GM23338 (cell line): ENCODE results near the gene SIL1. TPM values are rescaled to one million over a fixed set of nuclear protein-coding genes. Genes with fewer than 3 reads are reported as not detected.

ENCODE experiments used
- ATAC-seq: fragments of 200-7000 bp; cut with Tn5 transposase; 3 replicates; pipeline ENCODE4 v1.9.1; 2020
- DNase-seq: peaks from one replicate; pipeline ENCODE4 v3.0.0-alpha.2; 2015; ENCODE audit warnings: low spot score
- H2AFZ ChIP-seq: fragments of 200-600 bp; sonication (generic); 2 replicates; pipeline ENCODE4 v1.8.0; 2016; ENCODE audit warnings: antibody characterized with exemption, mild to moderate bottlenecking, moderate library complexity
- H3F3A ChIP-seq: fragments of 200-600 bp; sonication (generic); replicated peaks from 2 replicates; pipeline ENCODE4 v1.8.0; 2017; ENCODE audit warnings: antibody characterized with exemption, mixed run types, low read depth
- H3K27ac ChIP-seq: fragments of 200-600 bp; sonication (generic); 2 replicates; pipeline ENCODE4 v1.6.1; 2016; ENCODE audit warnings: low read depth
- H3K27me3 ChIP-seq: fragments of 200-600 bp; sonication (generic); 2 replicates; pipeline ENCODE4 v1.8.0; 2016; ENCODE audit warnings: mild to moderate bottlenecking, mixed run types, moderate library complexity; ENCODE audit not compliant: insufficient read depth
- H3K36me3 ChIP-seq: fragments of 200-600 bp; sonication (generic); 2 replicates; pipeline ENCODE4 v1.8.0; 2016; ENCODE audit warnings: mild to moderate bottlenecking; ENCODE audit not compliant: insufficient read depth
- H3K4me1 ChIP-seq: fragments of 200-600 bp; sonication (generic); 2 replicates; pipeline ENCODE4 v1.8.0; 2016; ENCODE audit warnings: mild to moderate bottlenecking, moderate library complexity; ENCODE audit not compliant: insufficient read depth
- H3K4me2 ChIP-seq: fragments of 200-600 bp; sonication (generic); 2 replicates; pipeline ENCODE4 v1.7.1; 2017; ENCODE audit warnings: mixed run types
- H3K4me3 ChIP-seq: fragments of 200-600 bp; sonication (generic); 2 replicates; pipeline ENCODE4 v1.6.1; 2016; ENCODE audit warnings: mixed run types
- H3K79me2 ChIP-seq: fragments of 200-600 bp; sonication (generic); replicated peaks from 2 replicates; pipeline ENCODE4 v1.8.0; 2017; ENCODE audit warnings: mild to moderate bottlenecking; ENCODE audit not compliant: insufficient read depth
- H3K9me2 ChIP-seq: fragments of 200-600 bp; sonication (generic); 2 replicates; pipeline ENCODE4 v1.8.0; 2017; ENCODE audit not compliant: insufficient read depth
- H4K20me1 ChIP-seq: fragments of 200-600 bp; sonication (generic); replicated peaks from 2 replicates; pipeline ENCODE4 v1.8.0; 2017; ENCODE audit warnings: mild to moderate bottlenecking; ENCODE audit not compliant: insufficient read depth
- H3K27ac Mint-ChIP-seq: 2 replicates; pipeline ENCODE4 v1.8.0; 2020; ENCODE audit warnings: inconsistent platforms, mild to moderate bottlenecking, moderate library complexity, mixed read lengths
- H3K27me3 Mint-ChIP-seq: 3 replicates; pipeline ENCODE4 v1.8.0; 2022; ENCODE audit warnings: low read depth, mild to moderate bottlenecking, moderate library complexity, mixed read lengths, inconsistent platforms; ENCODE audit not compliant: insufficient read depth, poor library complexity
- H3K36me3 Mint-ChIP-seq: 3 replicates; pipeline ENCODE4 v1.8.0; 2021; ENCODE audit warnings: low read depth, mild to moderate bottlenecking, inconsistent platforms, moderate library complexity, mixed read lengths
- H3K4me1 Mint-ChIP-seq: 3 replicates; pipeline ENCODE4 v1.8.0; 2020; ENCODE audit warnings: mild to moderate bottlenecking, inconsistent platforms, mixed read lengths
- H3K4me3 Mint-ChIP-seq: 3 replicates; pipeline ENCODE4 v1.8.0; 2021; ENCODE audit warnings: moderate library complexity, mild to moderate bottlenecking, inconsistent platforms, mixed read lengths
- H3K9me3 Mint-ChIP-seq: 3 replicates; pipeline ENCODE4 v1.8.0; 2020; ENCODE audit warnings: moderate library complexity, mild to moderate bottlenecking, inconsistent platforms, mixed read lengths
- CREB1 ChIP-seq: fragments of 250-450 bp; sonication (Bioruptor Pico); IDR thresholded peaks from 2 replicates; pipeline ENCODE4 v1.5.0; 2020; ENCODE audit warnings: low read depth, mild to moderate bottlenecking, moderate library complexity
- EZH2 ChIP-seq: fragments of 200-600 bp; sonication (generic); IDR thresholded peaks from one replicate; pipeline ENCODE4 v1.8.0; 2017; ENCODE audit warnings: antibody characterized with exemption, mild to moderate bottlenecking, low read depth; ENCODE audit not compliant: unreplicated experiment
- EZH2phosphoT487 ChIP-seq: fragments of 200-600 bp; sonication (generic); IDR thresholded peaks from one replicate; pipeline ENCODE4 v1.8.1; 2018; ENCODE audit warnings: antibody characterized with exemption; ENCODE audit not compliant: unreplicated experiment
- JUNB ChIP-seq: IDR thresholded peaks from one replicate; pipeline ENCODE4 v1.6.1; 2016; ENCODE audit warnings: antibody characterized with exemption; ENCODE audit not compliant: unreplicated experiment
- NANOG ChIP-seq: IDR thresholded peaks from 2 replicates; pipeline ENCODE4 v1.6.1; 2016; ENCODE audit warnings: antibody characterized with exemption, borderline replicate concordance
- ZNF114 ChIP-seq: fragments of 250-450 bp; sonication (Bioruptor Pico); IDR thresholded peaks from 2 replicates; pipeline ENCODE4 v1.5.0; 2020; ENCODE audit warnings: mild to moderate bottlenecking, moderate library complexity
- ZNF331 ChIP-seq: fragments of 250-450 bp; sonication (Bioruptor Pico); IDR thresholded peaks from 2 replicates; pipeline ENCODE4 v1.5.0; 2020; ENCODE audit warnings: low read depth, mild to moderate bottlenecking, moderate library complexity
- polyA plus RNA-seq: library from polyadenylated mRNA; unstranded; fragments of >200 nt; fragmentation: Nextera tagmentation; extraction: Ambion mirVana; gene quantifications from 2 replicates; pipeline ENCODE4 v1.2.1, GENCODE V29; 2016
- total RNA-seq: library from RNA; depleted of rRNA; stranded (reverse); fragments of >200 nt; shearing (Covaris generic); gene quantifications from 2 replicates; pipeline ENCODE4 v1.2.3, GENCODE V29; 2014
- TF ChIP-seq, protein P1 (sequence below): IDR thresholded peaks from 2 replicates; pipeline ENCODE4 v1.6.1; 2016; ENCODE audit warnings: antibody characterized with exemption
- TF ChIP-seq, protein P2 (sequence below), 2 experiments: fragments of 200-600 bp in 1 of 2; sonication (generic) in 1 of 2; conservative IDR thresholded peaks; 2 replicates each; pipeline versions ENCODE4 v1.5.1 to v1.6.1; 2016 to 2017; ENCODE audit warnings: antibody characterized with exemption in 2 of 2, low read depth in 2 of 2, mild to moderate bottlenecking in 2 of 2, moderate library complexity in 1 of 2
- TF ChIP-seq, protein P3 (sequence below): IDR thresholded peaks from one replicate; pipeline ENCODE4 v1.6.1; 2018; ENCODE audit warnings: antibody characterized with exemption; ENCODE audit not compliant: unreplicated experiment
- TF ChIP-seq, protein P4 (sequence below): fragments of 250-450 bp; sonication (Bioruptor Pico); IDR thresholded peaks from 2 replicates; pipeline ENCODE4 v1.5.0; 2020; ENCODE audit warnings: mild to moderate bottlenecking, moderate library complexity

SIL1 gene
- total and polyA plus RNA-seq, 2 experiments from 2014 or later, result 5.5 to 5.9 TPM

DNA sequence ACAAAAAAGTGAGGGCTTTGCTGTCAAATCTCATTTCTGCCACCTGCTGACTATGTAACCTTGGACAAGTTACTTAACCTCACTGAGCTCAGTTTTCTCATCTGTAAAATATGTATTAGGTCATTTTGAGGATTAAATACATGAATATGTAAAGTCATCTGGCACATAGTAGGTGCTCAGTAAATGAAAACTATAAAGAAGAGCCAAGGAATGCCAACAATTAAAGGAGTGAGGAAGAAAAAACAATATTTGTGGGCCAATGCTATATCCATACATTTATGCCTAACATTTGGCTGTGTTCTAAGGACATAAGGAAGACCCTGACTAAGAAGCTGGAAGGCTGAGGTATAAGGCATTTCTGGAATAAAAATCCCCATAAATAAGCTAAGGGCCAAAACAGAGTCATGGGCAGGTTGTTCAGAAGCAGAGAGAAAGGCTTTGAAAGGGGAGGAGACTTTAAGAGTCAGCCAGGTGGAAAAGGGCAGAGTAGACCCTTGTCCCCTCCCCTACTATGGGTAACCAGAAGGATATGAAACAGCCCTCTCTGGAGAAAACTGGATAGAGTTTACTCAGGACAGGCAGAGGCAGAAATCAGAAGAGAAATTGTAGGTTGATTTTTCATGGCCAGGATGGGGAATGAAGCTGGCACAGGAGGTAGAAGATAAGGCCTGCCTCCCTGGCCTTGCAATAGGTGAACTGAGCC, 47.6 kb upstream of the SIL1 start:
- H3F3A ChIP-seq, result no peaks in the 10 kb centered on the region
- H3K4me2 ChIP-seq, result no peak overlapping the region
- no peaks in the 10 kb centered on the region for H3K79me2 ChIP-seq
- no peak for TF ChIP-seq ZNF331
- TF ChIP-seq CREB1 (CRISPR knock-in tag), result no peak
- TF ChIP-seq, protein P1, sequence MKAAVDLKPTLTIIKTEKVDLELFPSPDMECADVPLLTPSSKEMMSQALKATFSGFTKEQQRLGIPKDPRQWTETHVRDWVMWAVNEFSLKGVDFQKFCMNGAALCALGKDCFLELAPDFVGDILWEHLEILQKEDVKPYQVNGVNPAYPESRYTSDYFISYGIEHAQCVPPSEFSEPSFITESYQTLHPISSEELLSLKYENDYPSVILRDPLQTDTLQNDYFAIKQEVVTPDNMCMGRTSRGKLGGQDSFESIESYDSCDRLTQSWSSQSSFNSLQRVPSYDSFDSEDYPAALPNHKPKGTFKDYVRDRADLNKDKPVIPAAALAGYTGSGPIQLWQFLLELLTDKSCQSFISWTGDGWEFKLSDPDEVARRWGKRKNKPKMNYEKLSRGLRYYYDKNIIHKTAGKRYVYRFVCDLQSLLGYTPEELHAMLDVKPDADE, result no peak
- no peak for TF ChIP-seq JUNB
- TF ChIP-seq NANOG, result no peak
- TF ChIP-seq, protein P2, sequence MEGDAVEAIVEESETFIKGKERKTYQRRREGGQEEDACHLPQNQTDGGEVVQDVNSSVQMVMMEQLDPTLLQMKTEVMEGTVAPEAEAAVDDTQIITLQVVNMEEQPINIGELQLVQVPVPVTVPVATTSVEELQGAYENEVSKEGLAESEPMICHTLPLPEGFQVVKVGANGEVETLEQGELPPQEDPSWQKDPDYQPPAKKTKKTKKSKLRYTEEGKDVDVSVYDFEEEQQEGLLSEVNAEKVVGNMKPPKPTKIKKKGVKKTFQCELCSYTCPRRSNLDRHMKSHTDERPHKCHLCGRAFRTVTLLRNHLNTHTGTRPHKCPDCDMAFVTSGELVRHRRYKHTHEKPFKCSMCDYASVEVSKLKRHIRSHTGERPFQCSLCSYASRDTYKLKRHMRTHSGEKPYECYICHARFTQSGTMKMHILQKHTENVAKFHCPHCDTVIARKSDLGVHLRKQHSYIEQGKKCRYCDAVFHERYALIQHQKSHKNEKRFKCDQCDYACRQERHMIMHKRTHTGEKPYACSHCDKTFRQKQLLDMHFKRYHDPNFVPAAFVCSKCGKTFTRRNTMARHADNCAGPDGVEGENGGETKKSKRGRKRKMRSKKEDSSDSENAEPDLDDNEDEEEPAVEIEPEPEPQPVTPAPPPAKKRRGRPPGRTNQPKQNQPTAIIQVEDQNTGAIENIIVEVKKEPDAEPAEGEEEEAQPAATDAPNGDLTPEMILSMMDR (conservative IDR thresholded peaks at IDR 0.05; ENCODE audit: low read depth in 2 of 2), result no peak
- no peak for TF ChIP-seq ZNF114 (CRISPR knock-in tag)
- TF ChIP-seq EZH2phosphoT487, result no peak
- TF ChIP-seq, protein P3, sequence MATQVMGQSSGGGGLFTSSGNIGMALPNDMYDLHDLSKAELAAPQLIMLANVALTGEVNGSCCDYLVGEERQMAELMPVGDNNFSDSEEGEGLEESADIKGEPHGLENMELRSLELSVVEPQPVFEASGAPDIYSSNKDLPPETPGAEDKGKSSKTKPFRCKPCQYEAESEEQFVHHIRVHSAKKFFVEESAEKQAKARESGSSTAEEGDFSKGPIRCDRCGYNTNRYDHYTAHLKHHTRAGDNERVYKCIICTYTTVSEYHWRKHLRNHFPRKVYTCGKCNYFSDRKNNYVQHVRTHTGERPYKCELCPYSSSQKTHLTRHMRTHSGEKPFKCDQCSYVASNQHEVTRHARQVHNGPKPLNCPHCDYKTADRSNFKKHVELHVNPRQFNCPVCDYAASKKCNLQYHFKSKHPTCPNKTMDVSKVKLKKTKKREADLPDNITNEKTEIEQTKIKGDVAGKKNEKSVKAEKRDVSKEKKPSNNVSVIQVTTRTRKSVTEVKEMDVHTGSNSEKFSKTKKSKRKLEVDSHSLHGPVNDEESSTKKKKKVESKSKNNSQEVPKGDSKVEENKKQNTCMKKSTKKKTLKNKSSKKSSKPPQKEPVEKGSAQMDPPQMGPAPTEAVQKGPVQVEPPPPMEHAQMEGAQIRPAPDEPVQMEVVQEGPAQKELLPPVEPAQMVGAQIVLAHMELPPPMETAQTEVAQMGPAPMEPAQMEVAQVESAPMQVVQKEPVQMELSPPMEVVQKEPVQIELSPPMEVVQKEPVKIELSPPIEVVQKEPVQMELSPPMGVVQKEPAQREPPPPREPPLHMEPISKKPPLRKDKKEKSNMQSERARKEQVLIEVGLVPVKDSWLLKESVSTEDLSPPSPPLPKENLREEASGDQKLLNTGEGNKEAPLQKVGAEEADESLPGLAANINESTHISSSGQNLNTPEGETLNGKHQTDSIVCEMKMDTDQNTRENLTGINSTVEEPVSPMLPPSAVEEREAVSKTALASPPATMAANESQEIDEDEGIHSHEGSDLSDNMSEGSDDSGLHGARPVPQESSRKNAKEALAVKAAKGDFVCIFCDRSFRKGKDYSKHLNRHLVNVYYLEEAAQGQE, result no peak
- TF ChIP-seq EZH2, result no peak
- TF ChIP-seq, protein P4, sequence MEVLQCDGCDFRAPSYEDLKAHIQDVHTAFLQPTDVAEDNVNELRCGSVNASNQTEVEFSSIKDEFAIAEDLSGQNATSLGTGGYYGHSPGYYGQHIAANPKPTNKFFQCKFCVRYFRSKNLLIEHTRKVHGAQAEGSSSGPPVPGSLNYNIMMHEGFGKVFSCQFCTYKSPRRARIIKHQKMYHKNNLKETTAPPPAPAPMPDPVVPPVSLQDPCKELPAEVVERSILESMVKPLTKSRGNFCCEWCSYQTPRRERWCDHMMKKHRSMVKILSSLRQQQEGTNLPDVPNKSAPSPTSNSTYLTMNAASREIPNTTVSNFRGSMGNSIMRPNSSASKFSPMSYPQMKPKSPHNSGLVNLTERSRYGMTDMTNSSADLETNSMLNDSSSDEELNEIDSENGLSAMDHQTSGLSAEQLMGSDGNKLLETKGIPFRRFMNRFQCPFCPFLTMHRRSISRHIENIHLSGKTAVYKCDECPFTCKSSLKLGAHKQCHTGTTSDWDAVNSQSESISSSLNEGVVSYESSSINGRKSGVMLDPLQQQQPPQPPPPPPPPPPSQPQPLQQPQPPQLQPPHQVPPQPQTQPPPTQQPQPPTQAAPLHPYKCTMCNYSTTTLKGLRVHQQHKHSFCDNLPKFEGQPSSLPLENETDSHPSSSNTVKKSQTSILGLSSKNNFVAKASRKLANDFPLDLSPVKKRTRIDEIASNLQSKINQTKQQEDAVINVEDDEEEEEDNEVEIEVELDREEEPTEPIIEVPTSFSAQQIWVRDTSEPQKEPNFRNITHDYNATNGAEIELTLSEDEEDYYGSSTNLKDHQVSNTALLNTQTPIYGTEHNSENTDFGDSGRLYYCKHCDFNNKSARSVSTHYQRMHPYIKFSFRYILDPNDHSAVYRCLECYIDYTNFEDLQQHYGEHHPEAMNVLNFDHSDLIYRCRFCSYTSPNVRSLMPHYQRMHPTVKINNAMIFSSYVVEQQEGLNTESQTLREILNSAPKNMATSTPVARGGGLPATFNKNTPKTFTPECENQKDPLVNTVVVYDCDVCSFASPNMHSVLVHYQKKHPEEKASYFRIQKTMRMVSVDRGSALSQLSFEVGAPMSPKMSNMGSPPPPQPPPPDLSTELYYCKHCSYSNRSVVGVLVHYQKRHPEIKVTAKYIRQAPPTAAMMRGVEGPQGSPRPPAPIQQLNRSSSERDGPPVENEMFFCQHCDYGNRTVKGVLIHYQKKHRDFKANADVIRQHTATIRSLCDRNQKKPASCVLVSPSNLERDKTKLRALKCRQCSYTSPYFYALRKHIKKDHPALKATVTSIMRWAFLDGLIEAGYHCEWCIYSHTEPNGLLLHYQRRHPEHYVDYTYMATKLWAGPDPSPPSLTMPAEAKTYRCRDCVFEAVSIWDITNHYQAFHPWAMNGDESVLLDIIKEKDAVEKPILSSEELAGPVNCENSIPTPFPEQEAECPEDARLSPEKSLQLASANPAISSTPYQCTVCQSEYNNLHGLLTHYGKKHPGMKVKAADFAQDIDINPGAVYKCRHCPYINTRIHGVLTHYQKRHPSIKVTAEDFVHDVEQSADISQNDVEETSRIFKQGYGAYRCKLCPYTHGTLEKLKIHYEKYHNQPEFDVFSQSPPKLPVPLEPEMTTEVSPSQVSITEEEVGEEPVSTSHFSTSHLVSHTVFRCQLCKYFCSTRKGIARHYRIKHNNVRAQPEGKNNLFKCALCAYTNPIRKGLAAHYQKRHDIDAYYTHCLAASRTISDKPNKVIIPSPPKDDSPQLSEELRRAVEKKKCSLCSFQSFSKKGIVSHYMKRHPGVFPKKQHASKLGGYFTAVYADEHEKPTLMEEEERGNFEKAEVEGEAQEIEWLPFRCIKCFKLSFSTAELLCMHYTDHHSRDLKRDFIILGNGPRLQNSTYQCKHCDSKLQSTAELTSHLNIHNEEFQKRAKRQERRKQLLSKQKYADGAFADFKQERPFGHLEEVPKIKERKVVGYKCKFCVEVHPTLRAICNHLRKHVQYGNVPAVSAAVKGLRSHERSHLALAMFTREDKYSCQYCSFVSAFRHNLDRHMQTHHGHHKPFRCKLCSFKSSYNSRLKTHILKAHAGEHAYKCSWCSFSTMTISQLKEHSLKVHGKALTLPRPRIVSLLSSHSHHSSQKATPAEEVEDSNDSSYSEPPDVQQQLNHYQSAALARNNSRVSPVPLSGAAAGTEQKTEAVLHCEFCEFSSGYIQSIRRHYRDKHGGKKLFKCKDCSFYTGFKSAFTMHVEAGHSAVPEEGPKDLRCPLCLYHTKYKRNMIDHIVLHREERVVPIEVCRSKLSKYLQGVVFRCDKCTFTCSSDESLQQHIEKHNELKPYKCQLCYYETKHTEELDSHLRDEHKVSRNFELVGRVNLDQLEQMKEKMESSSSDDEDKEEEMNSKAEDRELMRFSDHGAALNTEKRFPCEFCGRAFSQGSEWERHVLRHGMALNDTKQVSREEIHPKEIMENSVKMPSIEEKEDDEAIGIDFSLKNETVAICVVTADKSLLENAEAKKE (CRISPR knock-in tag), result no peak
- H3K9me2 ChIP-seq, result no peaks in the 10 kb centered on the region; the same call in 1 of the 2 replicates
- H3K36me3 ChIP-seq, result no peaks in the 10 kb centered on the region
- Mint-ChIP-seq H3K27ac (no peak overlapping the region), H3K9me3 (no peaks in the 10 kb centered on the region), H3K27me3 (peaks cover 3% of the 10 kb centered on the region), H3K4me3 (no peak overlapping the region), H3K4me1 (peaks cover 15% of the 10 kb centered on the region), H3K36me3 (no peaks in the 10 kb centered on the region)
- no peaks in the 10 kb centered on the region for H4K20me1 ChIP-seq
- ATAC-seq (no peak), DNase-seq (no peak)
- H3K27me3 ChIP-seq, result no peaks in the 10 kb centered on the region
- H3K4me1 ChIP-seq, result peaks cover 8% of the 10 kb centered on the region; the same call in 1 of the 2 replicates
- no peak overlapping the region for H3K27ac ChIP-seq
- no peak overlapping the region for H3K4me3 ChIP-seq
- peak overlapping the region; percentile 95 for H2AFZ ChIP-seq
